ENCODE data around the gene AP3S1. TPM values are rescaled to one million over a fixed set of nuclear protein-coding genes. Genes with fewer than 3 reads are reported as not detected.

Gene AP3S1
- total RNA-seq, 1 experiment from 2014 or later = 60.8 TPM

- TF ChIP-seq CTCF (IDR thresholded peaks at IDR 0.05) (no peak), ZNF425 (CRISPR knock-in tag; conservative IDR thresholded peaks at IDR 0.05) (no peak), ATF2 (CRISPR knock-in tag; IDR thresholded peaks at IDR 0.05; ENCODE audit: borderline replicate concordance, low read depth) (no peak), PRRX2 (CRISPR knock-in tag; IDR thresholded peaks at IDR 0.05) (no peak), MXD4 (CRISPR knock-in tag; IDR thresholded peaks at IDR 0.05; ENCODE audit: borderline replicate concordance) (no peak), ZNF416 (CRISPR knock-in tag; IDR thresholded peaks at IDR 0.05) (no peak), E2F4 (CRISPR knock-in tag; IDR thresholded peaks at IDR 0.05; ENCODE audit: borderline replicate concordance, low read depth) (0 out of 2 replicates have a peak, but pooled peaks have one; percentile 59), ZNF423 (CRISPR knock-in tag; IDR thresholded peaks at IDR 0.05) (peak; percentile 89), ELF4 (CRISPR knock-in tag; IDR thresholded peaks at IDR 0.05; ENCODE audit: low read depth) (no peak), MYBL2 (CRISPR knock-in tag; IDR thresholded peaks at IDR 0.05) (no peak), IRF2 (CRISPR knock-in tag; IDR thresholded peaks at IDR 0.05; ENCODE audit: borderline replicate concordance, low read depth) (no peak), ZNF532 (CRISPR knock-in tag; IDR thresholded peaks at IDR 0.05; ENCODE audit: borderline replicate concordance) (no peak), NFE2L1 (CRISPR knock-in tag; IDR thresholded peaks at IDR 0.05) (no peak), MAX (CRISPR knock-in tag; IDR thresholded peaks at IDR 0.05) (no peak), ZNF138 (CRISPR knock-in tag; conservative IDR thresholded peaks at IDR 0.05) (no peak), ZBTB21 (CRISPR knock-in tag; IDR thresholded peaks at IDR 0.05; ENCODE audit: borderline replicate concordance) (no peak), AFF4 (CRISPR knock-in tag; IDR thresholded peaks at IDR 0.05; ENCODE audit: borderline replicate concordance) (no peak)
Measured at GRCh38 chr5:115842089-115842935, 577 bp downstream of the AP3S1 start (continued).

All from WTC11 (cell line).